OCI-LY7 (cell line): ENCODE results near the gene CORO2B.

Experiments
- EZH2phosphoT487 ChIP-seq: fragments of 200-600 bp; sonication (generic); IDR thresholded peaks from 2 replicates; pipeline ENCODE4 v1.6.1; 2018; ENCODE audit warnings: low read depth, borderline replicate concordance, mild to moderate bottlenecking, mixed run types, antibody characterized with exemption, low read length, moderate library complexity, mixed read lengths
- TF ChIP-seq, protein P1 (sequence below): fragments of 200-600 bp; sonication (generic); conservative IDR thresholded peaks from 2 replicates; pipeline ENCODE4 v1.5.1; 2014; ENCODE audit warnings: mild to moderate bottlenecking, antibody characterized with exemption, low read length, moderate library complexity, mixed read lengths

GRCh38 chr15:68677996-68678395 lies 99.2 kb downstream of the CORO2B start:
- TF ChIP-seq, protein P1, sequence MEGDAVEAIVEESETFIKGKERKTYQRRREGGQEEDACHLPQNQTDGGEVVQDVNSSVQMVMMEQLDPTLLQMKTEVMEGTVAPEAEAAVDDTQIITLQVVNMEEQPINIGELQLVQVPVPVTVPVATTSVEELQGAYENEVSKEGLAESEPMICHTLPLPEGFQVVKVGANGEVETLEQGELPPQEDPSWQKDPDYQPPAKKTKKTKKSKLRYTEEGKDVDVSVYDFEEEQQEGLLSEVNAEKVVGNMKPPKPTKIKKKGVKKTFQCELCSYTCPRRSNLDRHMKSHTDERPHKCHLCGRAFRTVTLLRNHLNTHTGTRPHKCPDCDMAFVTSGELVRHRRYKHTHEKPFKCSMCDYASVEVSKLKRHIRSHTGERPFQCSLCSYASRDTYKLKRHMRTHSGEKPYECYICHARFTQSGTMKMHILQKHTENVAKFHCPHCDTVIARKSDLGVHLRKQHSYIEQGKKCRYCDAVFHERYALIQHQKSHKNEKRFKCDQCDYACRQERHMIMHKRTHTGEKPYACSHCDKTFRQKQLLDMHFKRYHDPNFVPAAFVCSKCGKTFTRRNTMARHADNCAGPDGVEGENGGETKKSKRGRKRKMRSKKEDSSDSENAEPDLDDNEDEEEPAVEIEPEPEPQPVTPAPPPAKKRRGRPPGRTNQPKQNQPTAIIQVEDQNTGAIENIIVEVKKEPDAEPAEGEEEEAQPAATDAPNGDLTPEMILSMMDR, result no peak
- TF ChIP-seq EZH2phosphoT487, result no peak
